DMS153 (cell line): ENCODE measurements around the gene PDLIM7.

Experiments
- DNase-seq: peaks from one replicate; lab custom pipeline; 2025; lab: John Stamatoyannopoulos, UW

The PDLIM7 gene

DNA sequence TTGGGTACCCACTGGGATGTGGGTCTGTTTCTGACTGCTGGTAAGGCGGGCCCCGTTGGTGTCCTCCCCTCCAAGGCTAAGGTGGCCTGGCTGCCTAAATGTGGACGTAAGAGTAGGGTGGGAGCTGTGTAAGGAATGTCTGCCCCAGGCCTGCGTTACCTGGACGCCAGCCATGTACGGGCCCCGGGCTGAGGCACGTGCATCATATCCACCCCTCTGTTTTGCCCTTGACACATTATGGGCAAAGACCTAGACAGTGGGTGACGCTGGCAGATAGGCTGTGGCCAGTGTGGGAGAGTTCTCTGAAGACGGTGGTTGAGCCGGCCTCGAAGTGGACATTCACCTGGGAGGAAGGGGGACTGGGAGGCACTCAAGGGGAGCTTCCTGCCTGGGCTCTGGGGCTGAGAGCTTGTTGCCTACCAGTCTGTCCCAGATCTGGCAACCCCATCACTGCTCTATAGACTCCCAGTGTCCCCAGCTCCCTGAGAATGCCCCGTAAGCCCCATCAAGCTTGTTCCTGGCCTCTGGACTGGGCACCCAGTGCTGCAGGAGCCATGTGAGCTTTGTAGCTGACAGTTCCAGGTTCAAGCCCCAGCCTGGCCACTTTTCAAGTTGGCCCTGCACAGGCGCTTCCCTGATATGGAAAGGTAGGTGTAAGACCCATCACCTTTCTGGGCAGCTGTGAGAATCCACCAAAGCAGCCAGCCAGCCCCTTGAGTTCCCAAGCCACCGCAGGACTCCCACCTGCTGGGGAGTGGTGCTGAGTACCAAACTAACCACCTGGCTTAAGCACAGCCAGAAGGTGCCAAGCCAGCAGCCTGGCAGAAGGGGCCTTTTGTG lies 54.0 kb downstream of the PDLIM7 start:
- DNase-seq, result no peak

DNA sequence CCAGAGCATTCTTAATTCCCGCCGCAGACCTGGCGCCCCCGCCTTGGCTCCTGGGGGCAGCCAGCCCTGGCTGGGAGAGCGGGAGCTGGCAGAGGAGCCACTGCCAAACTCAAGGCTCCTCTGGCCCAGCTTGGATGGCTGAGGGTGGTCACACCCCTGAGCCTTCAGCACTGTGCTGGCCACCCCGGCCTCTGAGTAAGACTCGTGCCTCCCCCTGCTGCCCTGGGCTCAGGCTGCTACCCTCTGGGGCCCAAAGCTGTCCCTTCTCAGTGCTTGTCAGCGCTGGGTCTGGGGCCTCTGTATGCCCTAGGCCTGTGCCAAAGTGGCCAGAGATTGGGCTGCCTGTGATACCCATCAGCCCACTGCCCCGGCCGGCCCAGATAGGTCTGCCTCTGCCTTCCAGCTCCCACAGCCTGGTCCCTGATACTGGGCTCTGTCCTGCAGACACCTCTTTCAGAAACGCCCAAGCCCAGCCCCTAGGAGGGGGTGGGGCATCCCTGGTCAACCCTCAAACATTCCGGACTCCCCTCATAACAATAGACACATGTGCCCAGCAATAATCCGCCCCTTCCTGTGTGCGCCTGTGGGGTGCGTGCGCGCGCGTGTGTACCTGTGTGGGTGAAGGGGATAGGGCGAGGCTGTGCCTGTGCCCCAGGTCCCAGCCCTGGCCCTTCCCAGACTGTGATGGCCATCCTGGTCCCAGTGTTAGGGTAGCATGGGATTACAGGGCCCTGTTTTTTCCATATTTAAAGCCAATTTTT lies 55.2 kb downstream of the PDLIM7 start:
- DNase-seq, result no peak

DNA sequence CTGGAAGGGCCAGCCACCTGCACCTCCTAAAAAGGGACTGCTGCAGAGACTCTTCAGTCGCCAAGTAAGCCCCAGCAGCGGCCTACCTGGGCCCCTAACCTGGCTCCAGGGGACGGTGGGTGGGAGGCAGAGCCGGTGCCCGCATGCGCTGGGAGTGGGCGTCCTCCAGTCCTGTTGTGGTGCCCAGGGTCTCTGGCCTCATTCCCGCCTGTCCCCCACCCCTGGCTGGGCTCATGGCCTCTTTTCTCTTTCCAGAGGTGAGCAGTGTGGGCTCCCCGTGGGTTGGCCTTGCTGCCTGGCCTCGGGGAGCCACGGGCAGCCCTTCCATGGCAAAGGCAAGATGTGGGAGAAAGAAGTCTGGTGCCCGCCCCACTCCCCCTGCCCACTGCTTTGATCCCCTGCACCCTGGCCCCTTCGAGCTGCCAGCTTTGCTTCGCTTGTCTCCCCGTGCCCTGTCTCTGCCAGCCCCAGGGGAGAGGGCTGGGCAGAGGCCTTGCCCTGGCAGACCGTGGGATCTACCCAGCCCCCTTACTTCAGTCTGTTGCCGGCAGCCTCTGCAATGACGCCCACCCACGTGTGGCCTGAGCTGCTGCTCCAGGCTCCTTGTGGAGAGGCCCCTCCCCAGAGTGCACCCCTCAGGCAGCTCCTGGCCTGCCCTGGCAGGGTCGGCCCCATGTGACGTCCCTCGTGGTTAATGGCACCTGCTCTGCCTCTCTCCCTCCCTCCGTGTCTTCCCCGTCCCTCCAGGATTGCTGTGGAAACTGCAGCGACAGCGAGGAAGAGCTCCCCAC lies 56.2 kb downstream of the PDLIM7 start:
- DNase-seq, result no peak

DNA sequence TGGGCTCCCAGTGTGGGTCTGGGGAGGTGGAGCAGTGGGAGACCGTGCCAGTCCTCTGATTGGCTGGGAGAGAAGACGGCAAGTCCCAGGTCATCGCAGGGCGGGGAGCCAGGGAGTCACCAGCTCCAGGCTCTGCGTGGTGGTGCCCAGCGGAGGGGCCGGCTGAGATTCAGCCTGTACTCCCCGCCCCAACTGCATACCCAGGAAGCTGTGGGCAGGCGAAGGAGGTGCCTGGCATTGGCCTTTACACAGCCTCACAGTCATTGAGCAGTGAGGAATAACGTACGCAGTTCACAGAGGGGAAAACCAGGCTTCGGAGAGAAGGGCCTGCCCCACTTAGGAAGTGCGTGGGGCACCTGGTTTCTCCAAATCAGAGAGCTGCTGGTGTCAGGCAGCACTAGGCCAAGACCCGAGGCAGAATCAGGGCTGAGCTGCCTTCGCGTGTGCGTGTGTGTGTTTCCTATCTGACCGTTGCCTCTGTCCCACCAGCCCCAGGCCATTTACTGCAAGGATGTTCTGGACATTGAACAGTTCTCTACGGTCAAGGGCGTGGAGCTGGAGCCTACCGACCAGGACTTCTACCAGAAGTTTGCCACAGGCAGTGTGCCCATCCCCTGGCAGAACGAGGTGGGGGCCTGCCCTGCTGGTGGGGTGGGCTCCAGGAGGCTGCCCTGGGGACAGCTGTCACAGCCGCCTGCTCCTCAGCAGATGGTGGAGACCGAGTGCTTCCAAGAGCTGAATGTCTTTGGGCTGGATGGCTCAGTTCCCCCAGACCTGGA lies 57.0 kb downstream of the PDLIM7 start:
- no peak for DNase-seq

DNA sequence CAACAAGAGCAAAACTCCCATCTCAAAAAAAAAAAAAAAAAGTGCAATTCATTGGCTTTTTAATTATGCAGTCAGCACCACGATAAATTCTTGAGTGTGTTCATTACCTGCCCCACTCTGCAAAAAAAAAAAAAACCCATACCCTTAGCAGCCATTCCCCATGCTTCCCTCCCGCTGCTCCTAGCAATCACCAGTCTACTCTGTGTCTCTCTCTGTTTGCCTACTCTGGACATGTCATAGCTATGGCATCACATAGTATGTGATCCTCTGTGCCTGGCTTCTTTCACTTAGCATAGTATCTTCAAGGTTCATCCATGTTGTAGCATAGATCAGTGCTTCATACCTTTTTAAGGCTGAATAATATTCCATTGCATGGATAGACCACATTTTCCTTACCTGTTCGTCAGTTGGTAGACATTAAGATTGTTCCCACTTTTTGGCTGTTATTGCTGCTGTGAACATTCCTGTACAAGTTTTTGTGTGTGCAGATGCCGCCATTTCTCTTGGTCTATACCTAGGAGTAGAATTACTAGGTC lies 57.8 kb downstream of the PDLIM7 start:
- DNase-seq, result no peak

DNA sequence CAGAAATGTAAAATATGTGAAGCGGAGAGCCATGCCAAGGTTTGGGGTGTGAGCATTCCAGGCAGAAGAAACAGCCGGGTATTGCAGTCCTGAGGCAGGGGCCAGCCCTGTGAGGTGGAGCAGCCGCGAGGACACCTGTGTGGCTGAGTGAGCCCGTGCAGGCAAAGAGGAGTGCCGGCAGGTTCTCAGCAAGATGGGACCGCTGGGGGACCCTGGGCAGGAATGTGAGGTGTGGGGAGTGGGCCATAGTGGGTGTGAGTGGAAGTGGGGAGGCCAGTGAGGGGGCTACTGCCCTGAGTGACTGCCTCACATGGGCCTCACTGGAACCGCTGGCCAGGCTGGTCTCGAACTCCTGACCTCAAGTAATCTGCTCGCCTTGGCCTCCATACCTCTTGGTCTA lies 58.9 kb downstream of the PDLIM7 start:
- DNase-seq, result no peak

- no peak for DNase-seq
Measured at GRCh38 chr5:177437623-177438022, 59.8 kb downstream of the PDLIM7 start.

GRCh38 chr5:177435847-177436536 lies 61.4 kb downstream of the PDLIM7 start:
- DNase-seq, result no peak

GRCh38 chr5:177434942-177435738 lies 62.3 kb downstream of the PDLIM7 start:
- DNase-seq, result no peak

GRCh38 chr5:177434437-177434836 lies 63.0 kb downstream of the PDLIM7 start:
- DNase-seq, result no peak

GRCh38 chr5:177433658-177434217 lies 63.7 kb downstream of the PDLIM7 start:
- no peak for DNase-seq
